NK-92 treated with Interleukin-12 subunit alpha and Interleukin-12 subunit beta, amount 100 ng/mL, for 24 hours (cell line): ENCODE measurements around the gene KRT34.

Experiments
- DNase-seq: peaks from one replicate; lab custom pipeline; 2025; lab: John Stamatoyannopoulos, UW

KRT34 gene

GRCh38 chr17:41332239-41332638, 49.9 kb downstream of the KRT34 start:
- DNase-seq = no peak

GRCh38 chr17:41331606-41332005, 50.5 kb downstream of the KRT34 start:
- no peak for DNase-seq

GRCh38 chr17:41329279-41329948, 52.7 kb downstream of the KRT34 start:
- no peak for DNase-seq

GRCh38 chr17:41328207-41328606, 53.9 kb downstream of the KRT34 start:
- DNase-seq = no peak
